GM19455 (cell line): Measurements from ENCODE around the gene CNN2.
A peak's percentile ranks its signal among the peaks of the same experiment; 100 is the strongest.
"Not testable (repeated sequence)": the region's sequence is repeated elsewhere in the genome, so short reads cannot be mapped to it uniquely, and the experiment has no call there.

ENCODE experiments used
- ATAC-seq: cut with Tn5 transposase; IDR thresholded peaks from one replicate; pipeline ENCODE4 v1.9.1; 2021; ENCODE audit not compliant: unreplicated experiment

CNN2 gene

DNA sequence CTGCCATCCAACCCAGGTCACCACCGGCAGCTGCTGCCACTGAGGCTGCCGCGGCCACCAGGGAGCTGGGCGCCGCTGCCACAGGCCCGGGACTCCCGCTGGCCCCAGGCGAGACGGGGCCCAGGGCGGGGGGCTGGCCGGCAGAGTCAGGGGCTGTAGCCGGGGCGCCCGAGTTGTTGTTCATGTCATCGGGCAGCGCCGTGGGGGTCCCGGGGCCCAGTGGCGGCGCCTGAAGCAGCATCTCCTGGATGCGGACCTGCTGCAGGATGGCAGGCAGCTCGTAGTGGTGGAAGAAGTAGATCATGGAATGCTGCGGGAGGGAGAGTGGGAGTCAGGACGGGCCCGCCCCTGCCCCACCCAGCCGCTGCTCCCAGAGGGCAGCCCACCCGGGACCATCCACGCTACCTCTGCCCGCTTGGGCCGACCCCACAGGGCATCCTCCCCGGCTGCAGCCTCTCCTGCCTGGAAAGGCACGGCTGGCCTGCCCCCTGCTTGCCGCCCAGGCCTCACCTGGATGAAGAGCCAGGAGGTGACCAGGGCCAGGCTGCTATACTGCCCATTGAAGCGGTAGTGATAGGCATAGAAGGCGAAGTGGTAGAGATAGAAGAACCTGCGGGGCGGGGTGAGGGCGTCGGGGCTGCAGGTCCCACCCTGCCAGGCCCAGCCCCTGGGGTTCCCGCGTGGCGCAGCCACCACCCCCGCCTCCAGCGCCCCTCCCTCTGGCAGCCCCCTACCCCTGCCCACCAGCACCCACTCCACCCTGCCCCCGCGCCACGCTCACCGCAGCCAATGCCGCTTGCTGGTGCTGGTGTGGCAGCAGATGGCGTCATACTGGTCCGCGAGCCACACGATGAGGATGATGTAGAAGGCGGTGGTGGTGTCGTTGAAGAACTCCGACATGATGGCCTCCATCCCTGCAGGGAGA lies 15.6 kb upstream of the CNN2 start:
- no peak for ATAC-seq

DNA sequence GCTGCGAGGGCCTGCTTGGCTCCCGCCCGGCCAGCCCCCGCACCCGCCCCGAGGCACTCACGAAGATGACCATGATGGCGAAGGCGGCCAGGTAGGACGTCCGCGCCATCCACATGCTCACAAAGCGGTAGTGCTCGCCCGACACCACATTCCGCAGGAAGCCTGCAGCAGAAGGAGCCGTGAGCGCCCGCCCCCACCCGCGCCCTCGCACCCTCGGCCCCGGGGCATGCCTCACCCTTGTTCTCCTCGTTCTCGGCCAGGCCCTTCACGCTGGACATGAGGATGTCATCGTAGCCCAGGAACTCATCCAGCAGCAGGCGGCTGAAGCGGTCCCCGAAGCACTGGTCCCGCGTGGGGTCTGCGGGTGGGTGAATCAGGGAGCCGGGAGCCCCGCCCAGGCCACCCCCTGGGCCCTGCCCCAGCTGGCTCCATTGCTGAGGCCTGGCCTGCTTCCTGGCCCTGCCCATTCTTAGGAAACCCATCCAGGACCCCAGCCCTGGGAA lies 14.5 kb upstream of the CNN2 start:
- no peak for ATAC-seq

GRCh38 chr19:1012334-1012733 lies 14.1 kb upstream of the CNN2 start:
- ATAC-seq, result no peak

DNA sequence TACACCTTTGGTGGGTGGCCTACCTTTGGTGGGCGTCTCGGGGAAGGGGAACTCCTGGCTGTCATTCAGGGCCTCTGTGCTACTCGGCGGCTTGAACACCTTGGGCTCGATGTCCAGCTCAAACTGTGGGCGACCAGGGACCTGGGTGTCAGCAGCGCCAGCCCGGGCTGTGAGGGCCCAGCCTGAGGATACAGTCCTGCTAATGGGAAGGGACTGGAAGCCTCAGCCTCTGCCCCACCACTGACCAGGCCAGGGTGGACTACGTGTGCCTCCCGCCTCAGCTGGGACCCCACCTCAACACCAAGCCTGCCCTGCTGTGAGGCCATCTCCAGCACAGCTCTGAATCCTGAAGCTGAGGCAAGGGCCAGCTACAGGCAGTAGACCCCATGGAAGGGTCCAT lies 13.2 kb upstream of the CNN2 start:
- ATAC-seq, result no peak

- no peak for ATAC-seq
Observed at GRCh38 chr19:1014161-1015060, 12.0 kb upstream of the CNN2 start.

DNA sequence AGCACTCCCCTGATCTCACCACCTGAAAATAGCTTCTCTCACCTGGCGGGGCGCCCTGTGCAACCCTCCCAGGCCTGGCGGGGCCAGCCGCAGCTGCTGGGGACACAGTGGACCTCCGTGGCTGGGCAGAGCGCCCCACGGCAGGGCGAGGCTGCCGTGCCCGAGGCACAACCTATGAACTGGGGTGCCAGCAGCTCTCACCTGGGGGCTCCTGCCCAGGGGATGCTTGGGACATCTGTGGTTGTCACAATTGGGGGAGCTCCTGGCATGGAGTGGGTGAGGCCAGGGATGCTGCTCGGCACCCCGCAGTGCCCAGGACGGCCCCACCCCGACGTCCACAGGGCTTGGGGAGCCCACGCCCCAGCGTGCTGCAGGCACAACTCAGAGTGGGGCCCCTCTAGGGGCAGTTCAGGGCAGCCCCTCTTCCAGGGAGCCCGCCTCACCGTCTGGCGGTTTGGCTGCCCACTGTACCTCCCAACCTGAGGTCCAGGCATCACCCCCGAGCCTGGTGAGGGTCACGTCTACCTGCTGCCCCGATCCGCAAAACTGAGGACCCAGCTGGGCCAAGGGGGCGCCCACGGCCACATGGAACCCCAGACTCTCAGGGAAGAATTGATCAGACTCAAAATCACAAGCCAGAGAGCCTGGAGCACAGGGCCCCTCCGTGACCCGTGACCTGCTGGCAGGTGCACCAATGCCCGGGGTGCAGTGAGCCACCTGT lies 11.2 kb upstream of the CNN2 start:
- no peak for ATAC-seq

DNA sequence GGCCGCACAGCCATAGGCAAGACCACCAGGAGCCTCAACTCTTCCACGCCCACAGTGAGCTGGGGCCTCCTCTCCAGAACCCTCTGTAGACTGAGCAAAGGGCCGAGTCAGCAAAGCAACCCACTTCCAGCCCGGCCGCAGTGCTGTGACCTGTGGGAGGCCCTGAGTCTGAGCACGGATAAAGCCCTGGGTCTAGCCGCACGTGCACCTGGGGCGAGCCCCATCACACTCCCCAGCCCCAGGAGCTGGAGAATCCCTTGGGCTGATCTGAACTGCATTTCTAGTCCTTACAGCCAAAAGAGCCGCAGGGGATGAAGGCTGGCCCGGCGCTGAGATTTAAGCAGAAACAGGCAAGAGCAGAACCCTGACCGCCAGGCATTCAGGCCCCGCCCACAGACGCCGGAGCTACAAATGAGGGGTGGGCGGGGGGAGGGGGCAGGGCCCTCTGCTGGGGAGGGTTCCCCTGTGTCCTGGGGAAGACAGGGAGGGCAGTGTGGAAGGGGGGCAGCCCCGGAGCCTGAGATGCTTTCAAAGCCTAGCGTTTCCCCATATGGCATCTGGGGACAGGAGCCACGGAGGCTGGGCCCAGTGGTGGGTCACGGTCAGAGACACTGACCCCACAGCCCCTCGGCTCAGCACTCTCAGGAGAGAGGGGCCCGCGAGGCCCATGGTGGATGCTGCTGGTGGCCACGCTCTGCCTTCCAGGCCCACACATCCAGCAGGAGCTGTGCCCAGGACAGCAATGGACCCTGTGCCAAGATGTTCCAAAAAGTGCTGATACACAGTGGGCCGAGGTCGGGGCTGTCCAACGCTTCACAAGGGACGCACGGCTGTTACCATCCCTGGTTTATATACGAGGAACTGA lies 10.4 kb upstream of the CNN2 start:
- no peak for ATAC-seq

DNA sequence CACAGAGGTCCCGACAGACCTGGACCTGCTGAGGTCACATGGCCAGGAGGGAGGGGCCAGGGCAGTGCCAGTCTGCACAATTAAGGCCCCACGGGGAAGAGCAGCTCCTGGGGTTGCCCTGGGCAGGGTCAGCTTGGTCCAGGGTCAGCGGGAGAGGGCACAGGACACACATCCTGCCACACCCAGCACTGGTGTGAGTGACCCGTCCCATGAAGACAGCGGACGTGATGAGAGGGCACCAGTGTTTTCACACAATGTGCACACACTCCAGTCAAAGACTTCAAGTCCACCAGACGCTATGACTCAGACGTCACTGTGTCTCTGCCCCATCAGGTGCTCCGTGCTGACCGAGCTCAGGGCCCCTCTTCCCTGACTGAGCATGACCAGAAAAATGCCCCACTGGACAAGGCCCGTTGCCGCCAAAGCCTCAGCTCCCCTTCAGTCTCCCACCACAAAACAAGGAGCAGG lies 9.7 kb upstream of the CNN2 start:
- no peak for ATAC-seq

- ATAC-seq, result no peak
Observed at GRCh38 chr19:1017115-1017905, 9.1 kb upstream of the CNN2 start.

GRCh38 chr19:1017906-1018305 lies 8.5 kb upstream of the CNN2 start:
- no peak for ATAC-seq

GRCh38 chr19:1018393-1018792 lies 8.0 kb upstream of the CNN2 start:
- ATAC-seq, result no peak

- ATAC-seq, result no peak
Observed at GRCh38 chr19:1018932-1019615, 7.3 kb upstream of the CNN2 start.

DNA sequence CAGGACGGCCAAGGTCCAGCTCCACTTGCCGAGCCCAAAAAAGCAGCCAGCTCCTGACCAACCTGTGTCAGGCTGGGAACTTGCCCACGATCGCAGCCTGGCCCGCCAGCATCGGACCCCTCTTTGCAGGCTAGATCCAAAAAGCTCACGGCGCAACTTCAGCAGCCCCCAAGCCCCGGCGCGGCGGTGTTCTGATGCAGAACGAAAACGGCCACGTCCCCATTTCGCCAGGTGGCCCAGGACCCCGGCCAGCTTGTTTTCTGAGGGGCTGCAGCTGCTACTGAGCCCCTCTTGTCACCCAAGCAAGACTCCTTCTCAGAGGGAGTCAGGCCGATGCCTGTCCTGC lies 6.8 kb upstream of the CNN2 start:
- ATAC-seq, result no peak

GRCh38 chr19:1019980-1020867 lies 6.2 kb upstream of the CNN2 start:
- no peak for ATAC-seq

DNA sequence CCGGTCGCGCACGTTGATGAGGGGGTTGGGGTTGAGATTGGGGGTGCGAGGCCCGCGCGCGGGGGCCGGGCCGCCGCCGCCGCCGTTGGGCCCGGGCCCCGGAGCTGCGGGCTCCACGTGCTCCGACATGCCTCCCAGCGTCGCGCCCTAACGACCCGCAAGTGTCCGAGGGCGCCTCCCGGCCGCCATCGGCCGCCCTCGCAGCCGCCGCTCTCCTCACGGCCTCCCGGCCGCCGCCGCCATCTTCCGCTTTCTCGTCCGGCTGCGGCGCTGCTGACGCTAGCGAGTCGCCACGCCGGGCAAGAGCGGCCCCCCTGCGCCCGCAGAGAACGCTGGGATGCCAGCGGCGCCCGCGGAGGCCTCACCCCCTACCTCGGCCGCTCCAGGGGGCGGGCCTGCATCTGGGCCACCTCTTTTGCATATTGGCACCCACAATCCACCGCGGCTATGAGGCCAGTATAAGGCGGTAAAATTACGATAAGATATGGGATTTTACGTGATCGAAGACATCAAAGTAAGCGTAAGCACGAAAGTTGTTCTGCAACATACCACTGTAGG lies 5.5 kb upstream of the CNN2 start, which contains the start of gene TMEM259:
Gene TMEM259, minus strand, starts transcription at position 256 of the 558 bp plus-strand sequence. Its CDS starts 127 bp downstream, at position 129.
- ATAC-seq, result peak; percentile 67

DNA sequence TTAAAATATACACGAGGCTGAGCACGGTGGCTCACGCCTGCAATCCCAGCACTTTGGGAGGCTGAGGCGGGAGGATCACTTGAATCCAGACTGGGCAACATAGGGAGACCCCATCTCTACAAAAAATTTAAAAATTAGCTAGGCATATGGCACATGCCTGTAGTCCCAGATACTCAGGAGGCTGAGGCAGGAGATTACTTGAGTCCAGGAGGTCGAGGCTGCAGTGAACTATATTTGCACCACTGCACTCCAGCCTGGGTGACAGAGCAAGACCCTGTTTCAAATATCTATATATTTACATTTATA lies 2.6 kb upstream of the CNN2 start:
- ATAC-seq, result not testable (repeated sequence)

DNA sequence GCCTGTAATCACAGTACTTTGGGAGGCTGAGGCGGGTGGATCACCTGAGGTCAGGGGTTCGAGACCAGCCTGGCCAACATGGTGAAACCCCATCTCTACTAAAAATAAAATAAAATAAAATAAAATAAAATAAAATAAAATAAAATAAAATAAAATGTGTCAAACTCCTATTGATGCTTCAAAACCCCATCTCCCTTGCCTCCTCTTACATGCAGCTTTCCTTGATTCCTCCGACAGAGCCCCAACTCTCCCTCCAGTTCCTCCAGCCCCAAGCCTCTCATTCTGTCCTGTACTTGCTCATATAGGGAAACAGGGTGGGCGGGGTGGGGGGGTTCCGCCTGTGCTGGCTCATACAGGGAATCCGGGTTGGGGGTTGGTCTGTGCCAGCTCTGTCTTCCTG lies 1.3 kb upstream of the CNN2 start:
- not testable (repeated sequence) for ATAC-seq
